AG04450 (cell line): Measurements from ENCODE around the gene POU2F1. TPM values are rescaled to one million over a fixed set of nuclear protein-coding genes. Genes with fewer than 3 reads are reported as not detected.

ENCODE experiments used
- CTCF ChIA-PET: fragments of 300-600, 350-600 bp; formaldehyde crosslinking; extraction: SDS; loops from one replicate; lab custom pipeline; 2022; ENCODE audit warnings: antibody characterized with exemption, inconsistent platforms; lab: Charles Lee
- POLR2A ChIA-PET: fragments of 350-600 bp; formaldehyde crosslinking; extraction: SDS; loops from one replicate; lab custom pipeline; 2021; ENCODE audit warnings: antibody characterized with exemption, inconsistent platforms; lab: Yijun Ruan, JAX
- DNase-seq: peaks from one replicate; pipeline ENCODE4 v3.0.0-alpha.2; 2011; ENCODE audit warnings: low read depth, low spot score
- H3K27ac ChIP-seq: one replicate; pipeline ENCODE4 v1.5.1; 2012; ENCODE audit warnings: low read depth, low read length, control low read depth
- H3K27me3 ChIP-seq: one replicate; pipeline ENCODE4 v1.6.0; 2012; ENCODE audit warnings: low read length; ENCODE audit not compliant: control insufficient read depth, insufficient read depth
- H3K4me3 ChIP-seq: 2 replicates; pipeline ENCODE4 v1.5.1; 2011; ENCODE audit warnings: mild to moderate bottlenecking, low read depth, low read length, control low read depth
- H3K9me3 ChIP-seq: 2 replicates; pipeline ENCODE4 v1.5.1; 2012; ENCODE audit warnings: low read length; ENCODE audit not compliant: control insufficient read depth, insufficient read depth
- polyA plus RNA-seq: library from polyadenylated mRNA; depleted of rRNA; stranded (reverse); fragments of >200 nt; gene quantifications from 2 replicates; pipeline ENCODE4 v1.2.3, GENCODE V29; 2011
- TF ChIP-seq, protein P1 (sequence below): IDR thresholded peaks from 2 replicates; pipeline ENCODE4 v1.5.1; 2011; ENCODE audit warnings: low read depth, low read length, control low read depth, inconsistent platforms

The POU2F1 gene
- polyA plus RNA-seq, 1 experiment: 2.7 TPM

DNA sequence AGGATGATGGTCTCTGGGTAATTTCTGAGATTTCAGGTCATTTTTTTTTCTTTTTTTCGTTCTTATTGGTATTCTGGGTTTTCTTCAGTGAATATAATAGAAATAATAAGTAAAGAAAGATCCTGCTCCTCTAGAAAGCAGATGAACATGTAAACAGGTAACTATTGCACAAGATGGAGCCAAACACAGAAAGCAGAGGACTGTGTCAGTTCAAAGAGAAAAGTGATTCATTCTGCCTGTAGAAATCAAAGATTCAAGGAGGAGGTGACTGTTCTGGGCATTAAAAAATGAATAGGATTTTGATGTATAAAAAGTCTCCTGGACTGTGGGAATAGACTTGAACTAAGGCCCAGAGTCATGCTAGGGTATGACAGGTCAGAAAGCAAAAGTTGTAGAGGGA, 41.9 kb upstream of the POU2F1 start:
- Histone ChIP-seq H3K9me3 (no peaks in the 10 kb centered on the region), H3K27ac (no peak overlapping the region), H3K27me3 (no peaks in the 10 kb centered on the region), H3K4me3 (no peak overlapping the region)
- DNase-seq: no peak
- POLR2A ChIA-PET: no interaction called here
- TF ChIP-seq, protein P1, sequence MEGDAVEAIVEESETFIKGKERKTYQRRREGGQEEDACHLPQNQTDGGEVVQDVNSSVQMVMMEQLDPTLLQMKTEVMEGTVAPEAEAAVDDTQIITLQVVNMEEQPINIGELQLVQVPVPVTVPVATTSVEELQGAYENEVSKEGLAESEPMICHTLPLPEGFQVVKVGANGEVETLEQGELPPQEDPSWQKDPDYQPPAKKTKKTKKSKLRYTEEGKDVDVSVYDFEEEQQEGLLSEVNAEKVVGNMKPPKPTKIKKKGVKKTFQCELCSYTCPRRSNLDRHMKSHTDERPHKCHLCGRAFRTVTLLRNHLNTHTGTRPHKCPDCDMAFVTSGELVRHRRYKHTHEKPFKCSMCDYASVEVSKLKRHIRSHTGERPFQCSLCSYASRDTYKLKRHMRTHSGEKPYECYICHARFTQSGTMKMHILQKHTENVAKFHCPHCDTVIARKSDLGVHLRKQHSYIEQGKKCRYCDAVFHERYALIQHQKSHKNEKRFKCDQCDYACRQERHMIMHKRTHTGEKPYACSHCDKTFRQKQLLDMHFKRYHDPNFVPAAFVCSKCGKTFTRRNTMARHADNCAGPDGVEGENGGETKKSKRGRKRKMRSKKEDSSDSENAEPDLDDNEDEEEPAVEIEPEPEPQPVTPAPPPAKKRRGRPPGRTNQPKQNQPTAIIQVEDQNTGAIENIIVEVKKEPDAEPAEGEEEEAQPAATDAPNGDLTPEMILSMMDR: no peak
- CTCF ChIA-PET: interaction anchor here (1.0 kb wide), 1 partner anchor 13 kb away, joined by 3 read pairs; no protein-coding TSS in a partner anchor

DNA sequence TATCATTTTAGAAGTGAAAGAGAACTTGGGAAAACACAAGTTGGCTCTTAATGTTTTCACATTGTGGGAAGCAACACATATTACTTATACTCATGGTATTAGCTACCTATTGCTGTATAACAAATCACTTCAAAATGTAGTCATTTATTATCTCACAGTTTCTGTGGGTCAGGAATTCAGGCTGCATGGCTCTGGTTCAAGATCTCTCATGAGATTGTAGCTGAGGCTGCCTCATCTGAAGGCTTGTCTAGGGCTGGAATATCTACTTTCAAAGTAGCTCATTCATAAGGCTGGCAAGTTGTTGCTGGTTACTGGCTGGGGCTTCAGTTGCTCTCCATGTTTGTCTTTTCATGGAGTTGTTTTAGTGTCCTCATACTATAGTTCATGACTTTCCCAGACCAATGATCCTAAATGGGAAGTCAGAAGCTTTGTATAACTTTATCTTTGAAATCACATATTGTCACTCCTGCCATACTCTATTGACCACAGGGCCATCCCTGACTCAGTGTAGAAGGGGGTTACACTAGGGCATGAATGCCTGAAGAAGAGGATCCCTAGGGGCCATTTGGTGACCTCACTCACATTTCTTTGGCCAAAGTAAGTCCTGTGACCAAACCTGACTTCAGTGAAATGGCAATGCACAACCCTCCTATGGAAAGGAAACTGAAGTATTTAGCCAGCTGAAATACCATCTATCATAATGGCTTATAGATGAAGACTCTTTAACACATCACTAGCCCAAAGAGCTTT, 37.9 kb upstream of the POU2F1 start:
- H3K27ac ChIP-seq: no peak overlapping the region
- ChIA-PET POLR2A (no interaction called here), CTCF (interaction anchor here (0.6 to 1.1 kb wide), 2 partner anchors 37 to 38 kb away, joined by 3 to 4 read pairs; no protein-coding TSS in a partner anchor)
- TF ChIP-seq, protein P1: no peak
- DNase-seq: no peak
- H3K27me3 ChIP-seq: no peaks in the 10 kb centered on the region
- H3K9me3 ChIP-seq: no peaks in the 10 kb centered on the region
- no peak overlapping the region for H3K4me3 ChIP-seq

DNA sequence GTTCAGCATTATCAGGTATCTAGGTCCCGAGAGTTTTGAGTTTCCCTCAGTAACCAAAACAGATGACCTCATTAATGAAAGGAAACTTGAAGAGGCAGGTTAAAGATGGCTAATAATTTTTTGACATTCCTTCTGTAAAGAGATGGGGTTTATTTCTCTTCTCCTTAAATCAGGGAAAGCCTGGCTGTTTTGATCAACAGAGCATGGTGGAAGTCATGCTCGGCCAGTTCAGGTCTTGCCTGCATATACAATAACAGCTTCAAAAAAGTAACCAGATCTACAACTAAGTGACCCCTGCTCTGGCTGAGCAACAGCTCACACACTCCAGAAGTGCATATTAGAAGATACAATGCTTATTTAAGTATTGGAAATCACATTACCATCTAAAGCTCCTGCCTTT, 36.6 kb upstream of the POU2F1 start:
- no peaks in the 10 kb centered on the region for H3K27me3 ChIP-seq
- H3K4me3 ChIP-seq: no peak overlapping the region
- ChIA-PET CTCF (interaction anchor here (1.1 kb wide), 1 partner anchor 36 kb away, joined by 3 read pairs; no protein-coding TSS in a partner anchor), POLR2A (no interaction called here)
- H3K9me3 ChIP-seq: no peaks in the 10 kb centered on the region
- TF ChIP-seq, protein P1: no peak
- H3K27ac ChIP-seq: no peak overlapping the region
- DNase-seq: no peak

DNA sequence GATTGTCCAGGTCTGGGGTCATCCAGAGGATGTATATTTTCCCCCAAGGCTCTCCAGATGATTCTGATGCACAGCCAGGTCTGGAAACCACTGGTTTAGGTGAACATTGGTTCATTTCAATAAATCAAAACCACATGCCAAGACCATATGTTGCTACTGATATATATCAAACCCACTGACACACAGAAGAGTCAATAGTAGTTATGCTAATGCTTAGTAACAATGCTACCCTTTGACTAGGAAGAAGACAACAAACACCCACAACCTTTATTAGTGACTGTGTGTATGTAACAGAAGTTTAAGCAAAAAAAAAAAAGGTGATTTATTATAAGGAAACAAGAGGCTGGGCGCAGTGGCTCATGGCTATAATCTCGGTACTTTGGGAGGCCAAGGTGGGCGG, 35.6 kb upstream of the POU2F1 start:
- no peaks in the 10 kb centered on the region for H3K9me3 ChIP-seq
- no peak overlapping the region for H3K27ac ChIP-seq
- TF ChIP-seq, protein P1: no peak
- ChIA-PET CTCF (no interaction called here), POLR2A (no interaction called here)
- H3K4me3 ChIP-seq: no peak overlapping the region
- H3K27me3 ChIP-seq: no peaks in the 10 kb centered on the region
- DNase-seq: no peak

DNA sequence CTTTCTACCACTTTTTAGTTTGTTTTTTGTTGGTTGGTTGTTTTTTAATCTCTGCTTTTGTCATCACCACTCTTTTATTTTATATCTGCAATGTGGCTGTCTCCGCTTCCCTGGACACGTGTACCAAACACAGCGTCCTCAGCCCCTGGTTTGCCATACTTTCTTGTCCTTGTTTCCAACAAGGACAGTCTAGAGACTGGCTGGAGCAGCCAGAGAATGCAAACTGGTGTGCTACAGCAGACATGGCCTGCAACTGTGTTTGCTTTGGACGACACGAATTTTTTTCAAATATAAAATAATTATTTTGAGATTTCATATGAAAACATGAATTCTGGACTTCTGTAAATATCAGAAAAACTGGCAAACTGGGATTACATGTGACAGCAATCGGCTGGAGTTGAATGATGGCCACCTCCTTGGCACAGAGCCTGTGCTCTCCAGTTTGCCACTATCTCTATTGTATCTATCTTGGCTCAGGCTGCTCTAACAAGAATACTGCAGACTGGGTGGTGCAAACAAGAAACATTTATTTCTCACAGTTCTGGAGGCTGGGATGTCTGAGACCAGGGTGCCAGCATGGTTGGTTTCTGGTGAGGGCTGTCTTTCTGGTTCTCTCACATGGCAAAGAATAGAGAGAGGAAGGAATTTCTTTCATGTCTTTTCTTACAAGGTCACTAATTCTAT, 34.6 kb upstream of the POU2F1 start:
- H3K9me3 ChIP-seq: no peaks in the 10 kb centered on the region
- ChIA-PET POLR2A (no interaction called here), CTCF (interaction anchor here (0.6 to 1.7 kb wide), 2 partner anchors 34 to 81 kb away, joined by 3 to 7 read pairs; partner anchors contain the start of gene POU2F1)
- no peak overlapping the region for H3K27ac ChIP-seq
- no peak for DNase-seq
- no peak overlapping the region for H3K4me3 ChIP-seq
- TF ChIP-seq, protein P1: no peak
- no peaks in the 10 kb centered on the region for H3K27me3 ChIP-seq
